SH-SY5Y (cell line): ENCODE results near the gene FBXO9.

Source experiments
- GATA2 ChIP-seq: IDR thresholded peaks from 2 replicates; pipeline ENCODE4 v1.6.1; 2011; ENCODE audit warnings: mild to moderate bottlenecking, low read depth, low read length
- GATA3 ChIP-seq: IDR thresholded peaks from 2 replicates; pipeline ENCODE4 v1.6.1; 2011; ENCODE audit warnings: low read depth, mild to moderate bottlenecking, low read length, moderate library complexity

FBXO9 gene

DNA sequence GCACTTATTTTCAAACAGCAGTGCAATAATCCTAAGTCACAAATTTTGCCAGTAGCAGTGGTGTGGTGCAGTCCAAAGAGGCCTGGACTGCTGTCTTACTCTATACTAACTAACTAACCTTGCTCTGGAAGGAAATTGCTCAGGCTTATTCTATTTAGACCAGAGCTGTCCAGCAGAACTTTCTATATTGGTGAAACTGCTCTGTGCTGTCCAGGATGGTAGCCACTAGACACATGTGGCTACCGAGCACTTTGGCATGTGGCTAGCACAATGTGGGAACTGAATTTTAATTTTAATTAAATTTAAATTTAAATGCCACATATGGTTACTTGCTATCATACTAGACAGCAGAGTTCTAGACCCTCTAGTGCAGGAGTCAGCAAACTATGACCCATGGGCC is 27.1 kb upstream of the FBXO9 start:
- TF ChIP-seq GATA2 (no peak), GATA3 (no peak)

DNA sequence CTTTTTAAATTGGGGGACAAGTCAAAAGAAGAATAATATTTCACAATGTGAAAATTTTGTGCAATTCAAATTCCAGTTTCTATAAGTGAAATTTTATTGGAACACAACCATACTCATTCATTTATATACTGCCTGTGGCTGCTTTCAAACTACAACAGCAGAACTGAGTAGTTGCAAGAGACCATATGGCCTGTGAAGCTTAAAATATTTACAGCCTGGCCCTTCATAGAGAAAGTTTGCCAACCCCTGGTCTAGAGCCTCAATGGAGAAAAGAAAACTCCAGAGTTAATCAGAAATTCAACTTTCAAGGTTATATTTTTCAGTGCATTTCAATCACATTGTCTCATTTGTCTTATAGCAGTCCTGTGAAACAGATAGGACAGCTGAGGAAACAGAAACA is 26.6 kb upstream of the FBXO9 start:
- no peak for TF ChIP-seq GATA2
- TF ChIP-seq GATA3 = no peak

DNA sequence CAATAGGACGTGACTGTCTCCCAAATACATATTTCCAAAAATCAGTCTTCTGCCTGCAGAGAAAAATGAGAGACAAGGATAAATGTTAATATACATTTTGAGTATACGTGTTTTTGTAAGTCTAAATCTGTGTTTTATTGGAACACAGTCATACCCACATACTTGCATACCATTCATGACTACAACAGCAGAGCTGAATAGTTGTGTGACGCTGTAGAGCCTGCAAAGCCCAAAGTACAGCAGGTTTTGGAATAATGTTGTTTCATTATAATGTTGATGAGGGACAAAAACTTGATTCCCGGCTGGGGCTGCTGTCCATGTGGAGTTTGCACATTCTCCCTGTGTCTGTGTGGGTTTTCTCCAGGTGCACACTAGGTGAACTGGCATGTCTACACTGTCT is 23.8 kb upstream of the FBXO9 start:
- TF ChIP-seq GATA3 (no peak), GATA2 (no peak)

DNA sequence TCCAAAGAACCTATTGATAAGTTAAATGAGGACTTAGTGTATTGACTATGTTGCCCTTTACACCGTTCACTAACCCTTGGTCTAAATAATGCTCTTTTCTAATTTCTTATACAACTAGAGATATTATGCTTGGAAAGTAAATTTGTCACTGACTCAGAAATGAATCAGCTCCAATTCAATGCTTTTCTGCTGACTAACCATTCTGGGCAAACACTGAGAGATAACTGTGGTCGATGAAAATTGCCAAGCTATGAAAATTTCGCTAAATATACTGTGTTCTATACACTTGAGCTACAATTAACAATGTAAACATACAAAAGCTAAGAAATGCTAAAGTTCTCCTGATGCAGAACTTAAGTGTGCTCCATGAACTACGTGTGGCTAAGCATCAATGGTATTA is 23.1 kb upstream of the FBXO9 start:
- TF ChIP-seq GATA2 = no peak
- no peak for TF ChIP-seq GATA3

DNA sequence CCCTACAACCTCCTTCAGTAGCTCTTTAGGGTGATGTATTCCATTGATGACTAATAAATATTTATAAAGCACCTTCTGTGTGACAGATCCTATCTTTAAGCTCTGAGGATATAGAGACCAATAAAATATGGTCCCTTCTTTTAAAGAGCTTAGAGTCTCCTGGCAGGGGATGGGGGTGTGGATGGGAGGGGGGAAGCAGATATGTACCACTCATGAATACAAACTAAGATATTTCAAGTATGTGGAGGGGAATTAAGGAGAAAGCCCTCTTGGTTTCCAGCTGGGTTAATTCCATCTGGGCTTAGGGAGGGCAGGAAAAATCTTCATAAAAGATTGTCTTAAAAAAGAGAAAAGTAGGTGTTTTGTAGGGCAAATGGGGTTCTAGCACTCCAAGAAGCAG is 21.6 kb upstream of the FBXO9 start:
- no peak for TF ChIP-seq GATA2
- no peak for TF ChIP-seq GATA3

DNA sequence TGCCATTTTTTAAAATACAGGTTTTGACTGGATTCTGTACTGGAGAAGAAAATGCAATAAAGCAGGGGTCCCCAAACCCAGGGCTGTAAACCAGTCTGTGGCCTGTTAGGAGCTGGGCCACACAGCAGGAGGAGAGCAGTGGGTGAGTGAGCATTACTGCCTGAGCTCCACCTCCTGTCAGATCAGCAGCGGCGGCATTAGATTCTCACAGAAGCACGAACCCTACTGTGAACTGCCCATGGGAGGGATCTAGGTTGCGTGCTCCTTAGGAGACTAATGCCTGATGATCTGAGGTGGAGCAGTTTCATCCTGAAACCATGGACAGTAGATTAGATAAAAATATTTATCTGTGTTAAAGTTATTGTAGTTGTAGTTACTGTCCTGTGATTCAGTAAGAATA is 21.1 kb upstream of the FBXO9 start:
- no peak for TF ChIP-seq GATA3
- TF ChIP-seq GATA2 = no peak

DNA sequence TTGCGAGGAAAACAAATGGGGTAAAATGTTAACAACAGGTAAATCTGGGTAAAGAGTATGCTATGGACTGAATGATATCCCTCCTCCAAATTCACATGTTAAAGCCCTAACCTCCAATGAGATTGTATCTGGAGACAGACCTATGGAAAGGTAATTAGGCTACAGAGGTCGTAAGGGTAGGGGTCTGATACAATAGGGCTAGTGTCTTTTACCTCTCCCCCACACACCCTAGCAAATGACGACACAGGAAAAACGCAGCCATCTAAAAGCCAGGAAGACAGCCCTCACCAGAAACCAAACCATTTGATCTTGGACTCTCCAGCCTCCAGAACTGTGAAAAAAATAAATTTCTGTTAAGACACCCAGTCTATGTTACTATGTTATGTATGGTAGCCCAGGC is 20.6 kb upstream of the FBXO9 start:
- TF ChIP-seq GATA2 (no peak), GATA3 (no peak)

DNA sequence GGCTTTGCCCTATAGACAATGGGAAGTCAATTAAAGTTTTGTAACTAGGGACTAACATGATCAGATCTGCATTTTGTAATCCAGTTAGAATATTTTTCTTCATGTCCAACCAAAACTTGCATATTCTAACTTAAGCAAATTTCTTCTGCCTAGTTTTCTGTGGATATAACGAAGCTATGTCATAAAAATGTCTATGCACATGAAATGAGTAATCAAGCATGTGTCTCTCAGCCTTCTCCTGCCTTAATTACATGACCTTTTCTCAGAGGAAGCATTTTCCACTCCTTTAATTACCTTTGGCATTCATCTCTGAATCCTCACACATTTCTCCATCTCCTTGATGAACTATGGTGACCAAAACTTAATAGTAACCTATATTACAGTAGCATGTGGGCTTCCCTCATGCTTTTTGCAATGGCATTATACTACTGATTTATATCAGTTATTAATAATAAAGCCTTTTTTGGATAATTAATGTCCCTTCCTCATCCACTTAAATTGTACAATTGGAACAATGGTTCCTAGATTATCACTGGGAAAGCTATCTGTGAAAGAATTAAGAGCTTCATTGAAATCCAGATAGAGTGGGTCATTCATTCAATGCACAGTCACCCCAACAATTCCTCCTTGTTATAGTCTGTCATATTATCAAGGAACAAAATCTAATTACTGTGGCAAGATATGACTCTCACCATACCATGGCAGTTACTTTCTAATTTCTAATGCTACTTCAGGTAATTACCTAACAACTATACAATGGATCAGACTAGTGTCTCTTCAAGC is 19.1 kb upstream of the FBXO9 start:
- TF ChIP-seq GATA2 (no peak), GATA3 (no peak)

DNA sequence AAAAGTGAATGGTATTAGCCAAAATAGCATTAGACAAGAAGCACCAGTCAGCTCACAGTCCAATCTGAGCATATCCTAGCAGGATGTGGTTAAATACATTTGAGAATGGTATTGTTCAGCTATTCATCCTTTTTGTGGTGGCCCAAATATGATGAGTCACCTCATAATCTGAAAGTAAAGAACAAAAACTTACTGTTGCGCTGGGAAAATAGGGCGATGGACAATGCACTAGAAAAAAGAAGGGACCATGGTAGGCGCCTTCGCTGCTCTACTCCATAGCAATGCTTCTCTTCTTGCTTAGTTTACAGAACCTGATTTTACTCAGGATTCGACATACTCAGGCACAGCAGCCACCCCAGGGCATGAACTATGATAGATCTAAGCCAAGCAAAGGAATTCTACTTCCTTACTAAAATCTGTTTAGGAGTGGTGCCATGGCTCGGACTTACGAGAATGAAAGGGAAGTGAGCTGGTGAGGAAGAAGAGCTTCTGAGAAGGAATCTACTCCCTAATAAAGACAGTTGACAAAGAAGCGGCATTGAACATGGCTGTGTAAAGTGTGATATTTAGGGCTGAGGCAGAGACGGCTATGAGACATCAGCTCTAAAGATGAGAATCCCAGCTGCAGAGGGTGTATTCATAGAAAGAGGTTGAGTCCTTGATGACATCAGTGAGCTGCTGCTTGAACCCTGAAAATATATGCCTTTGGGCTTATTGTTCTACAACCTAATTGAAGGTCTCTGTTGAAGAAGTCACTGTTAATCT is 16.6 kb upstream of the FBXO9 start:
- TF ChIP-seq GATA3 = no peak
- TF ChIP-seq GATA2 = no peak

DNA sequence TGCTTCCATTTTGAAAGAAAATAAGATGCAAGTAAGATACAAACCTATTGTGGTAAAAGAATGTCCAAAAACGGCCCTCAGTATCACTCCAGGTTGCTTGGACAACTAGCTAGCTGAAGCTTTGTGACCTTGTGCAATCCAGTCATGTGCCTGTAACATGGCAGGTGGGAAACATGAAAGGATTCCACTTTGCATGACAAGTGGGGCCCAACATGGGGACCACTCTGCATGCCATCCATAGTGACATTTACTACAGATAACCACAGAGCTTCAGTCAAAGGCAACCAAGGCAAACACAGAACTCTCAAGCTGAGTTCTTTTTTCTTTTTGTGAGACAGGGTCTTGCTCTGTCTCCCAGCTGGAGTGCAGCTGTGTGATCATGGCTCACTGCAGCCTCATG is 15.8 kb upstream of the FBXO9 start:
- TF ChIP-seq GATA2 = no peak
- no peak for TF ChIP-seq GATA3

DNA sequence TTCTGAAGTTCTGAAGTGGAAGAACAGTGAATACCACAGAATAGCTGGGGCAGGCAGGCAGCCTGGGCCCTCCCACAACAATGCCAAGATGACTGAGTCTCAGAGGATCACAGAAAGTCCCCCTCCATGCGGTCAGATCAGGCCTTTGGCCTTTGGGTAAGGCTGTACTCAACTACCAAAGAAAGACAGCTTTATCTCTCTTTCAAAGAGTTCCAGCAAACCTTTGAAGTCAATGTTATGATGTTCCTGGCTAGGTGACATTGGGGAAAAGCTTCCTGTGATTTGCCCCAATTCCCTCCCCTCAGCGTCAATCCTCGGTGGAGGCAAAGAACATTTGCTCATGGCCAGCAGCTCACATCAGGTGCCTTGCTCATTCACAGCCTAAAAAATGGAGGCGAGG is 10.7 kb upstream of the FBXO9 start:
- no peak for TF ChIP-seq GATA2
- TF ChIP-seq GATA3 = no peak

DNA sequence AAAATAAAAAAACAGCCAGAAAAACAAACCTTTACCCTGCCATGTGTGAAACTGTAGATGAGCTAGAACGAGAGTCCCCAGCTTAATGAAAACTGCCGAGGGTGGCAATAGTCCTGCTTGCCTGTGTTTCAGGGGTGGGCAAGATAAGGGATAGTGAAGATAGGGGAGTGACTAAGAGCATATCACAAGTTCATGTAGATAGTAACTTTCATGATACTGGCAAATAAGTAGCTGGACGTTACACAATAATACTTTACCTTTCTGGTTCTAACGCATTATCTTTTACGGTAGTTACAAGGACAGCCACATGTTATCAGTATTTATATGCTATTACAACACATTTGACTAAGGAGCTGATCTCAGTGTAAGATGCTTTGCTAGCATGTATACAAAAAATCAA is 9.3 kb upstream of the FBXO9 start:
- TF ChIP-seq GATA3 = no peak

DNA sequence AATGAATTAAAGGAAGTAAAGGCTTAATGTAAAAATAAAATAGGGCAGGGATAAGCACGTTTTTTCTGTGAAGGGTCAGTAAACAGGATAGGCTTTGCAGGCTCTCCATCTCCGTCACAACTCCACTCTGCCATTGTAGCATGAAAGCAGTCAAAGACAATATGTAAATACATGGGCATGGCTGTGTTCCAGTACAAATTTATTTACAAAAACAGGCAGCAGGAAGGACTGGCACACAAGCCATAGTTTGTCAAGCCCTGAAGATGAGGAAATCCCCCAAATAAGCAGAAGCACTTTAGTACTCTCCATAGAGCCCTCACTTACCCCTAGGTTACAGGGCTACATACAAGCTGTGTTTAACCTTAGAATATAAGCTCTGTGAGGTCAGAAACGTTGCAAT is 8.9 kb upstream of the FBXO9 start:
- TF ChIP-seq GATA3 (no peak), GATA2 (no peak)

DNA sequence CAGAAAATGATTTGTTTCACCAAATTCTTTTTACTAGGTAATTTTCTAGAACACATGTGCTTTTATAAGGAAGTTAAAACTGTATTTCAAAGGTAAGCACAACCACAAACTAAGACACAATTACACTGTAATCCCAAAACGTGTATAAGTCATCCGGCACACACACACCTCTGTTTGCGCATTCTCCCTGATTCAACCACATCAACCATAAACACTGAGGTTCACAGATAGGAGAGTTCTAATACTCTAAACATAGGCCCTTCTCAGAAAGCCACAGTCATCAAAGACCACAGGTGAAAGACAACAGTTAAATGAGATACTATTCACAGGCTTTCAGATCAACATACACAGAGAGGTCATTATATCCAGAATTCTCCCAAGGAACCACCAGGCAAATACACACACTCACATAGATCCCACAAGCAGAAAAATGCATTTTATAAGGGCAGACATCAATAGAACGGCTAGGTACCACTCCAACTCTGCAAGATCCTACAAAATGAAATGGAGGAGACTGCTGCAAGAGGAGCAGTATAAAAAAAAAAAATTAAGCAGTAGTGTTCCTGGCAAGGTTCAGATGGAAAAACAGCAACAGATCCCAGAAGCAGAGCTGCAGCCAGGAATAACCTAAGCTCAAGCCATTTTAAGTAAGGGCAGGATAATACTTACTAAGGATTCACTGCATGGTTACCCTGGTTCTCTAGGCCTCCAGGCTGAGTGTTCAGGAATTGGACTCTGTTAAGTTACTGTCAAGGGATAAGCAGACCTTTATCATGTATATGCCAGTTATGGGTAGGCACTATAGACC is 6.6 kb upstream of the FBXO9 start:
- TF ChIP-seq GATA3 (no peak), GATA2 (no peak)
